Activated T-cell treated with anti-CD3 and anti-CD28 coated beads, Interleukin-2, amount 50 U/mL, for 72 hours (primary cell): ENCODE measurements around the gene CENPN. TPM values are rescaled to one million over a fixed set of nuclear protein-coding genes. Genes with fewer than 3 reads are reported as not detected.

ENCODE experiments used
- ATAC-seq, 2 donors: fragments of 150-1000 bp; cut with Tn5 transposase; replicated peaks in 1 of 2; 2 replicates each; pipeline ENCODE4 v1.10.0; 2021; ENCODE audit warnings: moderate library complexity in 2 of 2, mild to moderate bottlenecking in 1 of 2
- DNase-seq, 2 donors: peaks; one replicate each; pipeline ENCODE4 v3.0.0; 2021 to 2022; ENCODE audit warnings: mixed read lengths in 1 of 2
- H3K27ac Mint-ChIP-seq: one replicate; pipeline ENCODE4 v1.8.0; 2022; ENCODE audit warnings: mild to moderate bottlenecking, moderate library complexity, mixed read lengths
- H3K27me3 Mint-ChIP-seq: one replicate; pipeline ENCODE4 v1.8.0; 2022; ENCODE audit warnings: low read depth, mixed read lengths
- H3K36me3 Mint-ChIP-seq, 2 donors: one replicate each; pipeline ENCODE4 v1.8.0; 2022; ENCODE audit warnings: mixed read lengths in 2 of 2, mild to moderate bottlenecking in 1 of 2; ENCODE audit not compliant: insufficient read depth in 2 of 2
- H3K4me1 Mint-ChIP-seq: one replicate; pipeline ENCODE4 v1.8.0; 2022; ENCODE audit warnings: low read depth, mixed read lengths
- H3K4me3 Mint-ChIP-seq, 2 donors: one replicate each; pipeline ENCODE4 v1.8.0; 2022; ENCODE audit warnings: mild to moderate bottlenecking in 2 of 2, mixed read lengths in 2 of 2, moderate library complexity in 2 of 2
- H3K9me3 Mint-ChIP-seq, 2 donors: one replicate each; pipeline ENCODE4 v1.8.0; 2022; ENCODE audit warnings: mixed read lengths in 2 of 2
- total RNA-seq, 2 donors: library from RNA; stranded (reverse); gene quantifications; one replicate each; pipeline ENCODE4 v1.2.3, GENCODE V29; 2022

The CENPN gene, protein sequence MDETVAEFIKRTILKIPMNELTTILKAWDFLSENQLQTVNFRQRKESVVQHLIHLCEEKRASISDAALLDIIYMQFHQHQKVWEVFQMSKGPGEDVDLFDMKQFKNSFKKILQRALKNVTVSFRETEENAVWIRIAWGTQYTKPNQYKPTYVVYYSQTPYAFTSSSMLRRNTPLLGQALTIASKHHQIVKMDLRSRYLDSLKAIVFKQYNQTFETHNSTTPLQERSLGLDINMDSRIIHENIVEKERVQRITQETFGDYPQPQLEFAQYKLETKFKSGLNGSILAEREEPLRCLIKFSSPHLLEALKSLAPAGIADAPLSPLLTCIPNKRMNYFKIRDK
- 10 to 100 TPM; 62.0 to 64.1 TPM for total RNA-seq

DNA sequence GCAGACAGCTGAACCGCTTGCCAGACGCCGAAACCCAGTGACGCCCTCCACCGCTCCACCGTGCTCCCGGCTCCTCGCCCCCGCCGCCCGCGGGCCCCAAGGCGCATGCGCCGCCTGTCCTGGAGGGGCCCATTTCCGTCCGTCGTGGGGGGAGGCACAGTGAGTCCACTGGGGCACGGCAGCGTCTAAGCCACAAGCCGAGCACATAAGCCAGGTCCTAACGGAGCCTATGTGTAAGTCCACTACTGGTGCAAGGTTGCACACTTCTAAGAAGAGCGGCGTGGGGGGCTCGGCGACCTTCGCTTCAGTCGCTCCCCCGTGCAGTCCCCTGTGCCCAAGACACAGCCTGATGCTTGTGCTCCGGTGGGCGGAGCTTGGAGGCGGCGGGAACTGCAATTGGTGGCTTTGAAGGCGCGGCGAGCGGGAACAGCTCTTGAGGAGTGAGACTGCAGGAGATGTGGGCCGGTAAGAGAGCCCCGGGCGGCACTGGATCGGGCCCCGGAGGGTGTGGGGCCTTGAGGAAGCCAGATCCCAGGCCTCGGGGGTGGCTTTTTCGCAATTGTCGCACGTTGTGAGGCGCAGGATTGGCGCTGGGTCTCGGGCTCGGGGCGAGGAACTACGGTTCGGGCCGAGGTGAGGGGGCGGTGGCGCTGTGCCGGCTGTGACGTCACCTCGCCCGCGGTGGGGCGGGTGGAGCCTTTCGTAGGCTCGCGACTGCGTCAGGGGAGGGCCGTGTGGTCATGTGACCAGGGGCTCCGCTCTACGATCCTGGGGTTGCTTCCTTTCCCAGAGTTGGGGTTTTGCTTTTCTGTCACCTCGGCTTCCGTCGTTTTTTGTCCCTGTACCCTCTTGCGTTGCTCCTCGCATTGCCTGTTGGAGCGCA, at the start of gene CENPN, which contains the start of gene CMC2:
CENPN (plus strand) TSS at position 402 of the 883 bp plus-strand sequence. CDS start 4,726 bp downstream, outside the sequence.
CMC2 (minus strand) TSS at position 73 of the 883 bp plus-strand sequence. CDS start 9,491 bp downstream, outside the sequence.
- H3K4me1 Mint-ChIP-seq, result peaks cover 75% of the 10 kb centered on the region
- H3K4me3 Mint-ChIP-seq, result peak within 1 kb of the TSS; percentile 86 to 98
- DNase-seq (peak; percentile 97 to 98), ATAC-seq (peak; percentile 84 to 87)
- H3K27me3 Mint-ChIP-seq, result no peaks in the 10 kb centered on the region
- no peaks in the 10 kb centered on the region for H3K9me3 Mint-ChIP-seq
- H3K36me3 Mint-ChIP-seq, result peaks cover 7 to 20% of the 10 kb centered on the region in 2 donors
- peak within 1 kb of the TSS; percentile 98 for H3K27ac Mint-ChIP-seq

DNA sequence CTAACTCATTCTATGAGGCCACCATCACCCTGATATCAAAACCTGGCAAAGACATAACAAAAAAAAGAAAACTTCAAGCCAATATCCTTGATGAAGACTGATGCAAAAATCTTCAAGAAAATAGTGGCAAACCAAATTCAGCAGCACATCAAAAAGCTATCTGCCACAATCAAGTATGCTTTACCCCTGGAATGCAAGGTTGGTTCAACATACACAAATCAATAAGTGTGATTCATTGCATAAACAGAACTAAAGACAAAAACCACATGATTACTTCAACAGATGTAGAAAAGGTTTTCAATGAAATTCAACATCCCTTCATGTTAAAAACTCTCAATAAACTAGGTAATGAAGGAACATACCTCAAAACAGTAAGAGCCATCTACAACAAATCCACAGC, 48.7 kb upstream of the CENPN start:
- Mint-ChIP-seq H3K27ac (no peak overlapping the region), H3K9me3 (peaks cover 31 to 45% of the 10 kb centered on the region in 2 donors), H3K4me1 (no peaks in the 10 kb centered on the region)

DNA sequence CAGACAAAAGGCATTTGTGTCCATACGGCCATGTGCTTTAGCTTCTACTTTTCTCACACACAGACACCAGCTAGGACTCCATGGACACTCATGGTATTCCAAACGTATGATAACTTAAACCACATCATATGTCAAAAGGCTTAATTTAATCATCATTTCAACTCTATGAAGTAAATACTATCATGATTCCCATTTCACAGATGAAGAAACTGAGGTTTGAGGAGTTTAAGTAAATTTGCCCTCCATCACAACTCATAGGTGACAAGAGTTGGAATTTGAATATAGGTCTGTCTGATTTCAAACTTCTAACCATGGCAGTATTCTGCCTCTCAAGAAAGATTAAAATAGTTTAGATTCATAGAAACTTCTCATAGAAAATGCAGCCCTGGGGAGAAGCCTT, 44.1 kb upstream of the CENPN start:
- Mint-ChIP-seq H3K27ac (no peak overlapping the region), H3K36me3 (peaks cover 9 to 21% of the 10 kb centered on the region in 2 donors), H3K4me1 (peaks cover 4% of the 10 kb centered on the region), H3K4me3 (no peak overlapping the region), H3K27me3 (no peaks in the 10 kb centered on the region), H3K9me3 (peaks cover 18 to 19% of the 10 kb centered on the region in 2 donors)
- no peak for ATAC-seq
- DNase-seq, result no peak

More for the DNA sequence above, 48.7 kb upstream of the CENPN start:
- no peak for DNase-seq
- no peaks in the 10 kb centered on the region for H3K27me3 Mint-ChIP-seq
- ATAC-seq, result no peak
- peaks cover 23 to 42% of the 10 kb centered on the region in 2 donors for H3K36me3 Mint-ChIP-seq
- no peak overlapping the region for H3K4me3 Mint-ChIP-seq

DNA sequence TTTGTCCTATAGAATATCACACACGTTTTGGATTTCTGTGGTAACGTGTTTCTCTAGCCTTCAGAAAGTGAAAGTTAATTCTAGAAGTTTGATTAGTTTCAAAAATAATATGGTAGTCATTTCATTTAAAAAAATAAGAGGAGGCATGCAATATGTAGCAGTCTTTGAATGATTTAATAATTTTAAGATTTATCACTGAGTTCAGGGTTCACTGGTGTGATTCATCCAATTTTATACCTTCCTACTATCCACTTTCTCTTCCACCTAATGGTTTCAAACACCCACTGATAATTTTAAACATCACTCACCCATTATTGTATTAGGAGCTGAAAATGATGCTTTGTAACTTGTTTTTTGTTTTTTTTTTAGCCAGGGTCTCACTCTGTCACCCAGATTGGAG, 42.7 kb upstream of the CENPN start:
- Mint-ChIP-seq H3K4me3 (no peak overlapping the region), H3K36me3 (peaks cover 2 to 16% of the 10 kb centered on the region in 2 donors), H3K27ac (no peak overlapping the region), H3K4me1 (peaks cover 10% of the 10 kb centered on the region), H3K9me3 (peaks cover 9 to 10% of the 10 kb centered on the region in 2 donors), H3K27me3 (no peaks in the 10 kb centered on the region)
- no peak for DNase-seq
- ATAC-seq, result no peak

DNA sequence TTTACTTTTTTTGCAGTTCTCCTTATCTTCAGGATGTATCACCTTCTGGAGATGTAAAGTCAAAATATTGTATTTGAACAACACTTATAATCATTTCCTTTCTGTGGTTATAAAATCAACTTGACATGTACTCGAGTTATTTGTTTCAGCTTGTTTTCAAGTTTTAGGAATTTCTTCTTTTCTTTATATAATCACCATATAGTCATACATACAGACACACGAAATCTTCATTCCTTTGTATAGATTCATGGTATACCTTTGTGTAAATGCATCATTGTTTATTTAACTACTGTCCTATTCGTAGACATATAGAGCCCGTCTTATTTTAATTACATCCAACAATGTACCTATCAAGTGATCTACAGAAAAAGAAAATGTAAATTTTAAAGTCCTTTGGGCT, 40.4 kb upstream of the CENPN start:
- H3K27ac Mint-ChIP-seq, result no peak overlapping the region
- peaks cover 10% of the 10 kb centered on the region for H3K4me1 Mint-ChIP-seq
- no peak for DNase-seq
- ATAC-seq, result no peak
- H3K4me3 Mint-ChIP-seq, result no peak overlapping the region
- no peaks in the 10 kb centered on the region for H3K27me3 Mint-ChIP-seq
- H3K36me3 Mint-ChIP-seq, result peaks cover 1 to 7% of the 10 kb centered on the region in 2 donors
- H3K9me3 Mint-ChIP-seq, result peaks cover 0 to 1% of the 10 kb centered on the region in 2 donors

DNA sequence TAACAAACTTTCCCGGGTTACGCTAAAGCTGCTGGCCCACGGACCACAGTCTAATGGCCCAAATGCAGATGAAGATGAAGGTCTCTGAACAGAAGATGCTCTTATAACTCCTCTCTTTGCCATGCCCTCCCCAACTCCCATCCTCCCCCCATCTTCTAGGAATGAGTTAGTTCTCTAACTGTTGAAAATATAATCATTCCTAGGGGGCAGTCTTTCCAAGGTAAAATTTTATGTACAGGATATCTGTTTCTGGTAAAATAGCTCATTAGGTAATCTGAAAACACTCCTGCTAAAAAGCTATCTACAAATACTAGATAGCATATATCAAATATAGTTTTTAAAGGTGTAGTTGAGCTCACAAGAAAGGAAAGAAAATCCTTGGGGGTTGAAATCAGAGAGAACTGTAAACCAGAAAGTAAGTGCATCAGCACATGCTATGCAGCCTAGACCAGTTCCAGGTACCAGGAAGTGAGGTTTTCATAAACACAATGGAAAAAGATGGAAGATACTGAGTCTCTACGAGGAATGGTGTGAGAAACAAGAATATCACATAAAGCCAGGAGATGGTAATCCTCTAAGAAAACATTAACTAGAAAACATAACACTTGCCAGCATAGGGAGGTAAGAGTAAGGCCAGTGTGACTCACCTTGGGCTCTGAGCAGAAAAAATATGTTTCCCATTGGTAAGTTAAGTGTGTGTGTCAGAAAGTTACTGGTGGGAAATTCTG, 38.5 kb upstream of the CENPN start:
- Mint-ChIP-seq H3K4me3 (no peak overlapping the region), H3K27me3 (no peaks in the 10 kb centered on the region), H3K27ac (no peak overlapping the region), H3K4me1 (peaks cover 18% of the 10 kb centered on the region), H3K36me3 (peaks cover 1 to 7% of the 10 kb centered on the region in 2 donors), H3K9me3 (no peaks in the 10 kb centered on the region)
- no peak for ATAC-seq
- no peak for DNase-seq

DNA sequence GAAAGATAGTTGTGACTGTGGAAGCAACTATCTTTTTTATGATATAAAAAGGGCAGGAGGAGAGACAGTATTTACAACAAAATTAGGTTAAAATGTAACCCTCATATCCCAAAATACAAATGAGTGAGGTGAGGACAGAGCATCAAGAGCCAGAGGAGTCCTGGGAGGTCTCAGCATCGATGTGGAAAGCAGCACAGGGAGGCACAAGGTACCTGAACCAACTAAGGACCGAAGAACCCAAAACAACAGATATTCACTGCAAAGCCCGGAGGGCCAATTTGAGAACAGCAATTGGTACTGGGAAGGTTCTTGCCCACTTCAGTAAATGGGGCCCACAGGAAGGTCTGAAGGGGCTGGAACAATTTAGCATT, 37.9 kb upstream of the CENPN start:
- Mint-ChIP-seq H3K27ac (no peak overlapping the region), H3K36me3 (peaks cover 1 to 7% of the 10 kb centered on the region in 2 donors), H3K27me3 (no peaks in the 10 kb centered on the region), H3K4me3 (no peak overlapping the region), H3K4me1 (peaks cover 18% of the 10 kb centered on the region), H3K9me3 (no peaks in the 10 kb centered on the region)
- DNase-seq, result no peak
- ATAC-seq, result no peak

DNA sequence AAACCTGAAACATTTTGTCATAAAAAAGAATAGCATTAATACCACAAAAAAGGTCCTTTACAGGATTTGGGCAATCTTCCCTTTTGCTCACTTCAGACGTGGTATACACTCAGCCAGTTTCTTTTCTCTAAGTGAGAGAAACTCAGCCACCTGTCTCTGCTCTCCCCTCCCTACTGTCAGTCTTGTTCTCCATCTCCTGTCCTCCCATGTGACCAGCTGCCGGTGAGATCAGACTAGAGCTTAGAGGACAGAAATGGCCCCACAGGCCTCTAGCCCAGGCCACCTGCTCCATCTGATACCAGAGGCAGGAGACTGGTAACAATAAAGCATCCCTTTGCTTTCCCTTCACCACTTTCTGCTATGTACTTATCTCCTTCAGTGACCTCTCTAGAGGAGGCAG, 35.2 kb upstream of the CENPN start:
- H3K4me3 Mint-ChIP-seq, result no peak overlapping the region
- peak overlapping the region; percentile 17 for H3K27ac Mint-ChIP-seq
- H3K4me1 Mint-ChIP-seq, result peaks cover 14% of the 10 kb centered on the region
- no peaks in the 10 kb centered on the region for H3K27me3 Mint-ChIP-seq
- peak; percentile 27 to 62 for ATAC-seq
- H3K9me3 Mint-ChIP-seq, result no peaks in the 10 kb centered on the region
- peaks cover 3 to 10% of the 10 kb centered on the region in 2 donors for H3K36me3 Mint-ChIP-seq
- DNase-seq, result no peak

DNA sequence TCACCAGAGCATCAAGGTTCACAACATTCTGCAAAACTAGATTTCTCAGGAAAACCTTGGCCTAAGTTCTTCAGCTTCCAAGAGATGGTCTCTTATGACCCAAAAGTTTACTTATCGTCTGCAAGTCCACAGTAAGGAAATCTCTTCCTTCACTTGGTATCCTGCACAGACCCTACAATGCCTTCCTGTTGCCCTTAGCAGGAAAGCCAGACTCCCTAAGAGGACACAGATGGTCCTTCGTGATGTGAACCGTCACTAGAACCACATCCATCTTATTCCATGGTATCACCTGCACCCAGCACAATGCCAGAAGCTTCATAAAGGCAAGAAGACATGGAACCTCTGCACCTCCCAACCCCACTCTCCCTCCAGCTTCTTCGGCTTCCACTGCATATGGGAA, 34.4 kb upstream of the CENPN start:
- H3K27me3 Mint-ChIP-seq, result no peaks in the 10 kb centered on the region
- DNase-seq, result no peak
- no peak overlapping the region for H3K4me3 Mint-ChIP-seq
- H3K36me3 Mint-ChIP-seq, result peaks cover 3 to 13% of the 10 kb centered on the region in 2 donors
- no peak for ATAC-seq
- no peaks in the 10 kb centered on the region for H3K9me3 Mint-ChIP-seq
- H3K27ac Mint-ChIP-seq, result no peak overlapping the region
- H3K4me1 Mint-ChIP-seq, result peaks cover 14% of the 10 kb centered on the region

DNA sequence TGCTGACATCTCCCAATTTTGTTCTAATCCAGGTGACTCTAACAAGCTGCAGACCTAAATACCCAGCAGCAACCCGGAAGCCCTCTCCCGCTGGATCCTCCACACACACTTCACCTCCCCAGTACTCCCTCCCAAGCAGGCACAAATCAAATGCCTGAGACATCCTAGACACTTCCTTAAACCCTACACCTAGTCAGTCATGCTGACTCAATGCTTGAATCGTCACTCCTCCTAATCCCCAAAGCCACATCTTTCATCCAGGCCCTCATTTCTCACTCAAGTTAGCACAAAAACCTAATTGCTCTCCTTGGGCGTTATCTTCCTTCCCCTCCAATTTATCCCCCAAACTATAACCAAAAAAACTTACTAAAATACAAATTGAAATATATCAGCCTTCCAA, 33.0 kb upstream of the CENPN start:
- H3K9me3 Mint-ChIP-seq, result no peaks in the 10 kb centered on the region
- H3K36me3 Mint-ChIP-seq, result peaks cover 6 to 12% of the 10 kb centered on the region in 2 donors
- ATAC-seq (no peak), DNase-seq (no peak)
- H3K4me1 Mint-ChIP-seq, result peaks cover 11% of the 10 kb centered on the region
- H3K27ac Mint-ChIP-seq, result no peak overlapping the region
- H3K4me3 Mint-ChIP-seq, result no peak overlapping the region
- H3K27me3 Mint-ChIP-seq, result no peaks in the 10 kb centered on the region

DNA sequence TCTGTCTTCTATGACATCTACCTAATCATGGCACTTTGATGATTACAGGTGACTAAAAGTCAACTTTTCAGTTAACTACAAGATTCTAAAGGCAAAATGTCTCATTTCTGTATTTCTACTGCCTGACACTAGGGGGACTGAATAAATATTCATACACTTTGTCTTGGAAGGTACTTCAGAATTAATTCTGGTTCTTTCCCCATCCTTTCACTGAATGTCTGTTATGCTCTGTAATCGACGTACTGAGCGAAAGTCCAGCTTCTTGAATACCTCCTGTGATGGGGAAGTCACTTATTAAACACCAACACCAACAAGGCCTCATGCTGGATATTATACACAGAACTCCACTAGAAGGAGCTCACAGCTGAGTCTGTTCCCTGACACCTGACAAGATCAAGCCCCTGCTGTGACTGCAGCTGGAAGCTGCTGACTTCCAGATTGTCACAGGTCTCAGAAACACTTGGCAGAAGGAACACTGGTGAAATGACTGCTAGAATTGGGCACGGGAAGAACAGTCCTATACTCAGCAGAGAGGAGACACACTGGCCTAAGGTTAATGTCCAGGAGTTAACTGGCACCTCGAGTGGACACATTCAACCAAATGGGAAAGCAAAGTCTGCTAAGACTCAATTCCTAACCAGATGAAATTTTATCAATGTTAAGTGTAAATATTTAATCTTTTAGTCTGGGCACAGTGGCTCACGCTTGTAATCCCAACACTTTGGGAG, 32.2 kb upstream of the CENPN start:
- H3K4me1 Mint-ChIP-seq, result peaks cover 8% of the 10 kb centered on the region
- H3K36me3 Mint-ChIP-seq, result peaks cover 5 to 8% of the 10 kb centered on the region in 2 donors
- H3K27ac Mint-ChIP-seq, result peak overlapping the region; percentile 19
- no peak for DNase-seq
- ATAC-seq, result no peak
- H3K4me3 Mint-ChIP-seq, result no peak overlapping the region
- H3K9me3 Mint-ChIP-seq, result no peaks in the 10 kb centered on the region
- no peaks in the 10 kb centered on the region for H3K27me3 Mint-ChIP-seq

DNA sequence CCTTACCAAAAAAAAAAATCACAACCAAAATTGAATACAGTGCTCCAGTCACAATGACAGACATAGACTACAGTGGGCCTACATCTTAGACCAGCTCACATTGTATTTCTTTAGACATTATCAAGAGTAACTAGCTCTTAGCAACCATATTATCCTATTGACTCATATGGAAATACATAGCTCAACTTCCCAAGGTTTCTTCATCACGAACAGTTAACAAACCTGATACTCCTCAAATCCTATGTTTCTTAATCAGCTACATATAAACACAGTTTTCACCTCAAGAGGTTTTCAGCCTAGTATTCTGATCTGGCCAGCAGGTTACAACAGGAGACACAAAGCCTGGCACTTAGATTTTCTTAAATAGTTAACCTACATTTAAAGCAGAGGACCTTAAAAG, 30.1 kb upstream of the CENPN start:
- DNase-seq (no peak), ATAC-seq (no peak)
- Mint-ChIP-seq H3K9me3 (no peaks in the 10 kb centered on the region), H3K36me3 (peaks cover 5 to 8% of the 10 kb centered on the region in 2 donors), H3K4me1 (peaks cover 5% of the 10 kb centered on the region), H3K4me3 (no peak overlapping the region), H3K27ac (peak overlapping the region; percentile 26), H3K27me3 (no peaks in the 10 kb centered on the region)
